K562 (cell line): ENCODE results near the gene ZBTB48. TPM values are rescaled to one million over a fixed set of nuclear protein-coding genes. Genes with fewer than 3 reads are reported as not detected.

ENCODE experiments used
- CREB1 ChIP-seq, 2 experiments: sonication (generic) in 1 of 2; formaldehyde crosslinking in 1 of 2; IDR thresholded peaks; 2 replicates each; pipeline versions ENCODE4 v1.6.1 to v1.8.0; 2012 to 2022; ENCODE audit warnings: inconsistent platforms in 1 of 2, mild to moderate bottlenecking in 1 of 2, missing genetic modification reagents in 1 of 2, moderate library complexity in 1 of 2
- CREB5 ChIP-seq: fragments of 250-450 bp; sonication (Bioruptor Pico); IDR thresholded peaks from 2 replicates; pipeline ENCODE4 v1.5.0; 2020; ENCODE audit warnings: mild to moderate bottlenecking
- CXXC5 ChIP-seq: fragments of 250-450 bp; sonication (Bioruptor Pico); IDR thresholded peaks from 2 replicates; pipeline ENCODE4 v1.8.0; 2022; ENCODE audit warnings: inconsistent platforms, mild to moderate bottlenecking, moderate library complexity
- FOXA3 ChIP-seq, 2 experiments: fragments of 450-650 bp in 1 of 2; sonication (generic) in 1 of 2; formaldehyde crosslinking; IDR thresholded peaks in 1 of 2; conservative IDR thresholded peaks in 1 of 2; 2 replicates each; pipeline versions ENCODE4 v1.4.0 to v1.8.0; 2020 to 2022; ENCODE audit warnings: mild to moderate bottlenecking in 2 of 2, missing genetic modification reagents in 1 of 2
- NEUROD1 ChIP-seq: fragments of 150-350 bp; IDR thresholded peaks from 2 replicates; pipeline ENCODE4 v1.6.1; 2014; ENCODE audit warnings: borderline replicate concordance, low read length, low read depth; ENCODE audit not compliant: partially characterized antibody
- STAG1 ChIP-seq: sonication (generic); formaldehyde crosslinking; IDR thresholded peaks from 2 replicates; pipeline ENCODE4 v1.5.0; 2020; ENCODE audit warnings: missing genetic modification reagents, borderline replicate concordance
- TEAD1 ChIP-seq, 2 experiments: fragments of 450-650 bp in 1 of 2; sonication (generic) in 1 of 2; formaldehyde crosslinking; IDR thresholded peaks; 2 replicates each; pipeline versions ENCODE4 v1.4.0 to v1.8.0; 2020 to 2022; ENCODE audit warnings: mild to moderate bottlenecking in 2 of 2, missing genetic modification reagents in 1 of 2
- TEAD2 ChIP-seq: fragments of 450-650 bp; IDR thresholded peaks from 2 replicates; pipeline ENCODE4 v1.6.1; 2016; ENCODE audit warnings: missing genetic modification characterization, control low read depth, missing compliant biosample characterization
- ZNF644 ChIP-seq: fragments of 200-800 bp; sonication (Bioruptor generic); IDR thresholded peaks from 2 replicates; pipeline ENCODE4 v1.6.1; 2016; ENCODE audit warnings: low read depth, missing genetic modification characterization, missing compliant biosample characterization
- polyA plus RNA-seq, 8 experiments: library from polyadenylated mRNA; depleted of rRNA in 4 of 8; stranded (reverse) in 5 of 8; unstranded in 3 of 8; fragments of >200 nt; fragmentation: Nextera tagmentation in 2 of 8; fragmentation: Illumina TruSeq in 1 of 8; extraction: Ambion mirVana in 2 of 8; extraction: Trizol in 1 of 8; gene quantifications; 2 replicates each; pipeline versions ENCODE4 v1.2.1 to v1.2.3, GENCODE V29; 2011 to 2014; ENCODE audit warnings: inconsistent platforms in 1 of 8, missing spikeins in 1 of 8
- total RNA-seq, 7 experiments: library from RNA; depleted of rRNA in 6 of 7; stranded (reverse); fragments of >200 nt in 6 of 7; fragmentation: Illumina TruSeq in 2 of 7; extraction: Trizol in 2 of 7; gene quantifications; 2 replicates each; pipeline versions ENCODE4 v1.2.1 to v1.2.3, GENCODE V29; 2011 to 2021; ENCODE audit warnings: low replicate concordance in 1 of 7
- TF ChIP-seq, protein P1 (sequence below): fragments of 250-450 bp; sonication (Bioruptor Pico); IDR thresholded peaks from 2 replicates; pipeline ENCODE4 v1.8.0; 2022; ENCODE audit warnings: moderate library complexity, mild to moderate bottlenecking, inconsistent platforms
- TF ChIP-seq, protein P2 (sequence below): fragments of 450-650 bp; IDR thresholded peaks from 2 replicates; pipeline ENCODE4 v1.7.0; 2016; ENCODE audit warnings: borderline replicate concordance

ZBTB48 gene
- total and polyA plus RNA-seq, 9 of the 15 experiments (the other 6 are each of a cell fraction or from before 2014, with no cell fraction given) = 1.9 to 66.9 (median 29.5) TPM

GRCh38 chr1:6560267-6560666 is 19.5 kb upstream of the ZBTB48 start (continued):
- TF ChIP-seq, protein P1, sequence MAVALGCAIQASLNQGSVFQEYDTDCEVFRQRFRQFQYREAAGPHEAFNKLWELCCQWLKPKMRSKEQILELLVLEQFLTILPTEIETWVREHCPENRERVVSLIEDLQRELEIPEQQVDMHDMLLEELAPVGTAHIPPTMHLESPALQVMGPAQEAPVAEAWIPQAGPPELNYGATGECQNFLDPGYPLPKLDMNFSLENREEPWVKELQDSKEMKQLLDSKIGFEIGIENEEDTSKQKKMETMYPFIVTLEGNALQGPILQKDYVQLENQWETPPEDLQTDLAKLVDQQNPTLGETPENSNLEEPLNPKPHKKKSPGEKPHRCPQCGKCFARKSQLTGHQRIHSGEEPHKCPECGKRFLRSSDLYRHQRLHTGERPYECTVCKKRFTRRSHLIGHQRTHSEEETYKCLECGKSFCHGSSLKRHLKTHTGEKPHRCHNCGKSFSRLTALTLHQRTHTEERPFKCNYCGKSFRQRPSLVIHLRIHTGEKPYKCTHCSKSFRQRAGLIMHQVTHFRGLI (CRISPR knock-in tag) = no peak
- TF ChIP-seq, protein P2, sequence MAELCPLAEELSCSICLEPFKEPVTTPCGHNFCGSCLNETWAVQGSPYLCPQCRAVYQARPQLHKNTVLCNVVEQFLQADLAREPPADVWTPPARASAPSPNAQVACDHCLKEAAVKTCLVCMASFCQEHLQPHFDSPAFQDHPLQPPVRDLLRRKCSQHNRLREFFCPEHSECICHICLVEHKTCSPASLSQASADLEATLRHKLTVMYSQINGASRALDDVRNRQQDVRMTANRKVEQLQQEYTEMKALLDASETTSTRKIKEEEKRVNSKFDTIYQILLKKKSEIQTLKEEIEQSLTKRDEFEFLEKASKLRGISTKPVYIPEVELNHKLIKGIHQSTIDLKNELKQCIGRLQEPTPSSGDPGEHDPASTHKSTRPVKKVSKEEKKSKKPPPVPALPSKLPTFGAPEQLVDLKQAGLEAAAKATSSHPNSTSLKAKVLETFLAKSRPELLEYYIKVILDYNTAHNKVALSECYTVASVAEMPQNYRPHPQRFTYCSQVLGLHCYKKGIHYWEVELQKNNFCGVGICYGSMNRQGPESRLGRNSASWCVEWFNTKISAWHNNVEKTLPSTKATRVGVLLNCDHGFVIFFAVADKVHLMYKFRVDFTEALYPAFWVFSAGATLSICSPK = no peak
- TF ChIP-seq FOXA3 (CRISPR knock-in tag; conservative IDR thresholded peaks at IDR 0.05 in 1 of 2, IDR thresholded peaks at IDR 0.05 in 1 of 2) (no peak), CREB1 (IDR thresholded peaks at IDR 0.05) (no peak), CREB1 (CRISPR knock-in tag; IDR thresholded peaks at IDR 0.05) (no peak), CXXC5 (CRISPR knock-in tag) (no peak), TEAD1 (CRISPR knock-in tag; IDR thresholded peaks at IDR 0.05) (no peak), TEAD2 (no peak), NEUROD1 (no peak), CREB5 (no peak), ZNF644 (tag) (no peak), STAG1 (CRISPR knock-in tag) (no peak)
- TF ChIP-seq, all 486 proteins: peak for 0
